ENCODE results near the gene THBD. TPM values are rescaled to one million over a fixed set of nuclear protein-coding genes. Genes with fewer than 3 reads are reported as not detected.
"Not testable (repeated sequence)": the region's sequence is repeated elsewhere in the genome, so short reads cannot be mapped to it uniquely, and the experiment has no call there.

The THBD gene
- polyA plus RNA-seq, 1 donor, result 4.8 TPM

DNA sequence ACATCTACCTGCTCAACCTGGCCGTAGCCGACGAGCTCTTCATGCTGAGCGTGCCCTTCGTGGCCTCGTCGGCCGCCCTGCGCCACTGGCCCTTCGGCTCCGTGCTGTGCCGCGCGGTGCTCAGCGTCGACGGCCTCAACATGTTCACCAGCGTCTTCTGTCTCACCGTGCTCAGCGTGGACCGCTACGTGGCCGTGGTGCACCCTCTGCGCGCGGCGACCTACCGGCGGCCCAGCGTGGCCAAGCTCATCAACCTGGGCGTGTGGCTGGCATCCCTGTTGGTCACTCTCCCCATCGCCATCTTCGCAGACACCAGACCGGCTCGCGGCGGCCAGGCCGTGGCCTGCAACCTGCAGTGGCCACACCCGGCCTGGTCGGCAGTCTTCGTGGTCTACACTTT is 13.7 kb downstream of the THBD start:
- DNase-seq (ENCODE audit: low read depth), result no peak

DNA sequence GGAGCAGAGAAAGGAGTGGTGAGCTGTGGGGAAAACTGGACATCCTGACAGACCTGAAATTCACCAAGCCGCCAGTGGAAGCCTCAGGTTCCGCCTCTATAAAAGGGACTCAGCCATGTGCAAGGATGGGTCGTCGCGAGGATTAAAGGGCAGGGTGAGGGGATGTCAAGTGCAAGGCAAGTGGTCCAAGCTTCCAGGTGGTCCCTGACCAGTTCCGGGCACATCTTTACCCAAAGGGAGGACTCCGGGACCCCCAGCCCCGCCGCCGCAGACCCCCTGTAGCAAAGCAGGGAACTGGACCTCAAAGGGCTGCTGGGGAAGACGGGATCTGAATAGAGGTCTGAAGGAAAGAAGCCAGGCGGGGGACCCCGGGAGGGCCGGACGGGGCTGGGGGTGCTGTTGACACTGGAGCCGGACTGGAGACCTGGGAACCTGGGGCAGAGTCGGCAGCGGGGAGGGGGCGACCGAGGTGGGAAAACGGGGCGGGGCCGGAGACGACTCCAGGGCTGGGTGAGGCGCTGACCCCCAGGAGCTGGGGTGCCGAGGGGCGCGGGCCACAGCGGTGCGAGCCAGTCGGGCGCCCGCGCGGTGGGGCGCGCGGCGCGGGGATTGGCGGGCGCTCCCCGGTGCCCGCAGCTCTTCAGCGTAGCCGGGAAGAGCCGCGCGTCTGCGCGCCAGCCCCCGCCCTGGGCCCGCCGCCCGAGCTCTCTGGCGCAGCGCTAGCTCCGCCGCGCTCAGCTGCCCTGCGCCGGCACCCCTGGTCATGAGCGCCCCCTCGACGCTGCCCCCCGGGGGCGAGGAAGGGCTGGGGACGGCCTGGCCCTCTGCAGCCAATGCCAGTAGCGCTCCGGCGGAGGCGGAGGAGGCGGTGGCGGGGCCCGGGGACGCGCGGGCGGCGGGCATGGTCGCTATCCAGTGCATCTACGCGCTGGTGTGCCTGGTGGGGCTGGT is 14.5 kb downstream of the THBD start, which contains the start of gene SSTR4:
TSS of gene SSTR4 (plus strand) at position 592 of the 951 bp plus-strand sequence. CDS start at position 764, 172 bp downstream.
- no peak for DNase-seq (ENCODE audit: low read depth)

DNA sequence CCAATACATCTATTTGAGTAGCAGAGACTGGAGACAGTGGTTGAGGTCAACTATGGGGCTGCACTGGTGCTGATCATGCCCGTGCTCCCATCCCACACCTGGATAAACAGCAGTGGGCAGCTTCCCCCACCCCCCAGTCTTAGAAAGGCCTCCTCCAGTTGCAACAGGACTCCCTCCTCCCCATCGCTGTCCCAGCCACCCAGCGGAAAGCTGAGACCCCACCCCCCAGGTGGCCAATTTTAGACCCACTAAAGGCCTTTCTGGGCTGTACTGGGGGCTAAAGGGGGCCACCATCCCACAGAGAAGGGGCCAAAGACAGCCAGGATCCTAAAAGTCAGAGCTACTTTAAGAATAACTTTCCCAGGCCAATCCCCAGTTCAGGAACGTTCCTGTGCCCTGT is 15.6 kb downstream of the THBD start:
- DNase-seq (ENCODE audit: low read depth), result no peak

DNA sequence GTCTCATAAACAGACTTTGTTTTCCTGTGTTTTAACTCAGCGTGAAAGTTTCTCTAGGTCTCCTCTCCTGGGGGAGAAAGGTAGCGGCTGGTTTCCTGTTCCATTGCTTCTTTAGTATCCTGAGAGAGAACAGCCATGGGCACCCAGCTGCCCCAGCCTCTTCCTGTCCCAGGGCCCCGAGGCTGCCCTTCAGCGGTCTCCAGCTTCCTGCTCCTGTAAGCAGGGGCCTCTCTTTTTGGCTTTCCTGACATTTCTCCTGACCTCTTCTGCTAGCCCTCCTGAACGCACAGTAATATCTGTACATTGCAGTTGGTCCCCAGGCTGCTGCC is 16.8 kb downstream of the THBD start:
- no peak for DNase-seq (ENCODE audit: low read depth)

DNA sequence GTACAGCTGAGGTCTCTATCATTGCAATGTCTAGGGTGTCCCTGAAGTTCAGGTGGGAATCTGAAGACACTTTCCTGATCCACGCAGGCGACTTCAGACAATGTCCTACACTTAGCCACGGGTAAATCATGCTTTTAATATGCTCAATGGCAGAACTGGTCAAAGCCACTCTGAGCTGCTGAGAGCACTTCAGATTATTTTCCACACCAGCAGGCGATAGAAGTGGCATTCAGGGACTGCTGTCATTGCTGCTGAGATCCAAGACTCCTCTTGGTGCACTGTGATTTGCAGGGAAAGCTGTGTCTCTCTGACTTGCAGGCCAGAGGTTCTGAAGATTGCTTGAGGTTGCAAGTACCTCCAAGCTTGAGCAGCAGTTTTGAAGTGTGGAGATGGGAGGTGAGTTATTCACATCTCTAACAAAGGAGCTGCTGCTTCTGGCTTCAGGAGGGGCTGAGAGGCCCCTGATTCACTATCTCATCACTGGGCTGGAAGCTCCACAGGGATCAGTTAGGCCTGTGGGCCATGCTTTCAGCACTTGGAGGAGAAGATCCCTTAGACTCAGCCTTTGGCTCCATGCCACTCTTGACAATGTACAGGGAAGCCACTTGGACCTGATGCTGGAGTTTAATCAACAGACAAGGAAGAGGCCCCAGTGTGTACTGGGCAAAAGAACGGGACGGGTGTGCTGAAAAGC is 17.3 kb downstream of the THBD start:
- no peak for DNase-seq (ENCODE audit: low read depth)

DNA sequence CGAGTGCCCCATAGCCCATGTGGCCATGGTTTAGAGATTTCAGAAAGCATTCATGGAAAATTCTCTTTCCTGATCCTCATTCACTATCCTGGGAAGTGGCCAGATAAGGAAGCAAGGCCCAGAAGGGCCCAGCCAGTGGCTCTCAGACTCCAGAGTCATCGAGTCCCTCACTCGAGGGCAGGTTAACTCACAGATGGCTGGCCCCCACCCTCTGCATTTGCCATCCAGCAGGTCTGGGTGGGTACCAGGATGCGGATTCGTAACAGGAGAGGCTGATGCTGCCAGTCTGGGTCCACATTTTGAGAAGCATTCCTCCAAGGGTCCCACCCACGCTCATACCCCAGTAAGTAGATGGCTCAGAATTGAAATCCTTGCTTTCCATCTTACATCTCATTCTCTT is 18.1 kb downstream of the THBD start:
- DNase-seq (ENCODE audit: low read depth), result no peak

DNA sequence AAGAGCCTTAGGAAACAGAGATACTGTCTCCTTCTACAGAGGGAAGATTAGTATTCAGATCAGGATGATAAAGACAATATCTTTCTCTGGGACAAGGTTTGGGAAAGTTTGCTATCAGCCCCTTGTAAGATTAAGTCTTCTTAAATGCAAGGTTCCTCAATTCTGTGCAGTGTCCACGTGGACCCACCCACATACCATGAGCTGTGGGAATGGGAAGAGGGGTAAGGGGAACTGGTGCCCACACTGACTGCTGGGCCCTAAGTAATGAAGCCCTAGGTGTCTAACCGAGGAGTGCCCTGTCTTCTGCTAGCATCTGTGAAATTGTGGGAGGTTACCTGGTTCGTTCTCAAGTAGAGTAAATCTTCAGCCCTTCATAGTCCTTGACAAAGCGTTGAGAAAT is 20.1 kb downstream of the THBD start:
- DNase-seq (ENCODE audit: low read depth), result no peak

DNA sequence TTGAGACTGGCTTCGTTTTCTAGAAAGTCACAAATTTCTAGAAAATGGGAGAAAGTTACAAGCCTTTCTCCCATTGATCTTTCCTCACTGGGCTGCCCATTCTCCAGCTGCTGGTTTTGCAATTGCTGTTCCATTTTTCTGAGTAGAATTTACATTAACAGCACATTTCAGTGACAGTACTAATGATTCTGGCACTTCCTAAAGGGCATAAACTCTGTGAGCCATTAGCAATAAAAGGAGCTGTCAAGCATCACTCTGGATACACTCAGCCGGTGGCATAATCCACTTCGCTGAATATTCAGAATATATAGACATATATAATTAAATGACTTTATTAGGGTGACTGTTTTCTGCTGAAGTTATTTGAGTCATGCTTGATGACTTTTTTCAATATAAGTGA is 21.1 kb downstream of the THBD start:
- DNase-seq (ENCODE audit: low read depth), result no peak

DNA sequence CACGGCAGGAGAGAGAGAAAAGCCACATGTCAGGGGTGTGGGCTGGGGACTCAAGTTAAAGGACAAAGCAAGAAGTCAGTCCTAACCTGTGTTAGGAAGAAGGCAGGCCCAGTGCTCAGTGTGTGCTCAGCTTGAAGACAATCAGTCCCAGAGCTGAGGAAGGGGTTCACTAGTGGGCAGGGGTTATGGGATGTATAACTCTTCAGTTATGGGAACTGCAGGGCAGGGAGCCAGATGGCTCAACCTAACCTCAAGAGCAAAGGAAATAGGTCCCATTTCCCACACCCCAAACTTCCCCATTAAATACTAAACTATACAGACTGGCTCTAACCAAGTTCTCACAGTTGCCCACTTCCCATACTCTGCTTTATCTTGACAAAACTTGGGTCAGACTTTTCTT is 21.8 kb downstream of the THBD start:
- DNase-seq (ENCODE audit: low read depth), result no peak

DNA sequence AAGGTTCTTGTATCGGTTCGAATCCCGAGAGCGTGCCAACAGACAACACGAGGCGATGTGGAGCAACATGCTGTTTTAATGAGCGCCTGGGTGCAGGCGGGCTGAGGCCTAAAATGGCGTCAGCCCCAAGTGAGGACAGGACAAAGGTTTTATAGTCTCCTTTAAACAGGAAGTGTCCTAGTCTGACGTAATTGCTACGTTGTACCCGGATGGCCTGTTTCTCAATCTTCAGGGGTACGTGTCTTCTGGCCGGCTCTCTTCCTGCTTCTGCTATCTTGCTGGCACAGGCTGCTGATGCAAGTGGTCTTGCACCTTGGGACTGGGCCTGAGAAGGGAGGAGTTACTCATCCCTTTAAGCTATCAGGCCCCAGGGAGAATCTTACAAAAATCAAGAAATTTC is 24.0 kb downstream of the THBD start:
- DNase-seq (ENCODE audit: low read depth), result not testable (repeated sequence)

DNA sequence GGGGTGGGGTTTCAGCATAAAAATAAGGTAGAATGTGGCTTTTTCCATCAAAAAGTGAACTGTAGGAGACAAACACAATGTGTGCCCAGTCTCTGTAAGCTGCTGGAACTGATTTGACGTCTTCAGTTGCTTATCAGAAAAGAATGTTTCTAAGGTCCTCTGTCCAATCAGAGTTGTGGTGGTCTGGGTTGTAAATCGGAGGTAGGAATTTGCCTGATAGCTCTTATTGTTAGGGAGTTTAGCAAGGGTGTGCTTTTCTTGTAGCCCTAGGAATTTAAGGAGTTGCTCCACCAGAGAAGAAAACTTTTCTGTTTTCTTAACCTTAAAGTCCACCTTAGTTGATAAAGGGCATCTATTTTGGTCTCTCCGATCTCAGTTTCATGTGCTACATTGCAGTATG is 24.8 kb downstream of the THBD start:
- DNase-seq (ENCODE audit: low read depth), result no peak

DNA sequence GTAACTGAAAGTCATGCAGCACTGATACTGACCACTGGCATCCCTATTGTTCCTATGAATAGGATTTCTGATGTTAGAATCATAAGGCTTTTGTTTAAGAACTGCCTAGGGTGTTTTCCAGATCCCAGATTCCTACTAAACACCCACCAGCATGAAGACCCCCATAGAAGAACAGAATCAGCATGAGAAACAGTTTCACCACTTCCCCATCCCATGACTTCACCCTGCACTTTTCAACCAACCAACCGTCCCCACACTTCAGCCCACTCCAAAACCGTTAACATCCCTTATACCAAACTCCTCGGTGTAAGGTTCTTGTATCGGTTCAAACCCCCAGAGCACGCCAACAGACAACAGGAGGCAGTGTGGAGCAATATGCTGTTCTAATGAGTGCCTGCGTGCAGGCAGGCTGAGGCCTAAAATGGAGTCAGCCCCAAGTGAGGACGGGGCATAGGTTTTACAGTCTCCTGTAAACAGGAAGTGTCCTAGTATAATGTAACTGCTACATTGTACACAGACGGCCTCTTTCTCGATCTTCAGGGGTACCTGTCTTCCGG is 25.8 kb downstream of the THBD start:
- DNase-seq (ENCODE audit: low read depth), result no peak

DNA sequence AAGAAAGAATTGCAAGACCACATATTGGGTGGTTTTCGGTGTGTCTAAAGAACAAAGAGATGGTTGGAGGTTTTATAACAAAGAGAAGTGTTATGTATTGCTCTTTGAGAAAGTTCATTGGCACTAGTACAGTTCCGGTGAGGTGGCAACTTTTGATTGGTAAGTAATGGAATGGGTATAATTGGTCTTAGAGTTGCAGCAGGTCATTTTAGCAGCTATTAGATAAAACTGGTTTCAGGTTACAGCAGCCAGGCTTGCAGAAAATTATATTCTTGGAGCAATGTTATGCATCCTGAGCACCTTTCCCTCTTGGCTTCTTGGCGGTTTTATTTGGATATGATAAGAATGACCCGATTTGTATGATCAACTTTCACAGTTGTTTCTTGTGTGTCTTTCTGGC is 26.6 kb downstream of the THBD start:
- no peak for DNase-seq (ENCODE audit: low read depth)

DNA sequence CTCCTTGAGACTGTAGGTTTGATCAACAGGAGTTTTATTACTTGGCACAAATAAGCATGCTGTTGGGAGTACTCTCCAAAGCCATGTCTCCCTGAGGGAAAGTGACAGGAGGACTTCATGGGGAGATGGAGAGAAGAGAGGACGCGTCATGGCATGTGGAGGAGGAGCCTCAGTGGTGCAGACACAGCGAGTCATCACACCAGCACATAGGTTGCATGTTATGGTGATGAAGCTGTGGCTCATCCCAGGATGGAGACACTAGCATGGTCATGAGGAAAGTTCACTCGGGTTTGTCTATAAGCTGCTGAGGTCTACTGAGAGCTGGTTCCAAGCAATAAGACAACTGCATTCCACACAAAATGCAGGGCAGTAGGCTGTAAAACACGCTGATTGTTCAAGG is 27.5 kb downstream of the THBD start:
- DNase-seq (ENCODE audit: low read depth), result no peak

DNA sequence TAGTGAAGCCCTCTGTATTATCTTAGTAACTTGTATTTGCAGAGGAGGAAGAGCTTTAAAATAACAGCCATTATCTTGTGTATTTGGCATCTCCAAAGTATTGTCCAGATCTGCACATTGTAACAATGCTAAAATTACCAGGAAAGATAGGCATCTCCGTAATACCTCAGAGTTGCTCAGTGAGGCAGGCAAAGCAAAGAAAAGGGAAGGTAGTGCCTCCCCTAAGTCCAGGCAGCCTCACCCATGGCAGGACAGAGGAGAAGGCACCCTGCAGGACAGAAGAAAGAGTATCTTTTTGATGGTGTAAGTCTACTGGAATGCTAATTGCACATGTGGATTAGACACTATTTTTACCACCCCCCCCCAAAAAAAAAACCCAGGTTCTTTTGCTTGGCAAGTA is 27.9 kb downstream of the THBD start:
- DNase-seq (ENCODE audit: low read depth), result no peak

DNA sequence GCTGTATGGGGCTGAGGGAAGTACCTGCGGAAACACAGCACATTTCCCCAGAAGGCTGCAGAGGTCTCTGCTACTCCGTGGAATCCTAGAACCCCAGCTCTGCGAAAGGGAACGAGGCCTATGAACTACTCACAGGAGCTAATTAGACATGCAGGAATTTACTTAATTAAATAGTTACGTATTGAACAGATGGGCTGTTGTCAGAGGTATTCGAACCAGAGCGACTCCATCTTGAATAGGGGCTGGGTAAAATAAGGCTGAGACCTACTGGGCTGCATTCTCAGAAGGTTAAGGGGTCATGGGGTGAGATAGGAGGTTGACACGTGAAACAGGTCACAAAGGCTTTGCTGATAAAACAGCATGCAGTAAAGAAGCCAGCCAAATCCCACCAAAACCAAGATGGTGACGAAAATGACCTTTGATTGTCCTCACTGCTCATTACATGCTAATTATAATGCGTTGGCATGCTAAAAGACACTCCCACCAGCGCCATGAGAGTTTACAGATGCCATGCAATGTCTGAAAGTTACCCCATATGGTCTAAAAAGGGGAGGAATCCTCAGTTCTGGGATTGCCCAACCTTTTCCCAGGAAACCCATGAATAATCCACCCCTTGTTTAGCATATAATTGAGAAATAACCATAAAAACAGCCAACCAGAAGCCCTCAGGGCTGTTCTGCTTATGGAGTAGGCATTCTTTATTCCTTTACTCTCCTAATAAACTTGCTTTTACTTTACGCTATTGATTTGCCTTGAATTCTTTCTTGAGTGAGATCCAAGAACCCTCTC is 29.0 kb downstream of the THBD start:
- no peak for DNase-seq (ENCODE audit: low read depth)

DNA sequence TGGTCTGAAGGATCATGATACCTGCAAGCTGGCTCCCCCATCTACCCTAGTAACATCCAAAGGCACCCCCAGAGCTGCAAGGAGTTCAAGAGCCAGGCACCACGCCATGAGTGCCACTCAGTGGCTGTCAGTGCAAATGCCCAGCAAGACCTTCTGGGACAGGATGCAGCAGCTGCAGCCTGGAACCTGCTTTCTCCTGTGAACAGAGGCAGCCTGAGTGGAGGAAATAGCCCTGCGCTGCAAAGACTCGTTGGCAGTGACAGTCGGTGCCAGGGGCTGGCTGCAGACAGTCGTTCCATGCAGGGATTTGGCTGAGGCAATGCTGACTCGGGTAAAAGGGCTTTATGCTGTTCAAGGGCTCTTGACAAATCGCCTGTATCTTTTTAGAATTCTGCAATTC is 30.1 kb downstream of the THBD start:
- no peak for DNase-seq (ENCODE audit: low read depth)

DNA sequence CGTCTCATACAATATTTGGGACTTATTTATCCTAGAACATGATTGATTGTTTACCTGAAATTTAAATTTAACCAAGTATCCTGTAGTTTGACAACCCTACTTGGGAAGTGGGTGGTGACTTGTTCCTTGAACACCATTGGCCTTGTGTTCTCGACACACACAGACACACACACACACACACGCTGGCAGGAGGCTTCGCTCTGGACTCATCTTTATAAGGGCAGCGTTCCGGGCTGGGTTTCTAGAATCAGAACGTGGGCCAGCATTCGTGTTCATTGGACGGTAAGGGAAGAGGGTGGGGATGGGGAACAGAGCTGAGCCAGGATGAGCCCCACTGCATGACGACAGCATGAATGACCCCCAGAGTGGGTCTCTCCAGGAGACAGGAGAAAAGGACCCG is 30.5 kb downstream of the THBD start:
- no peak for DNase-seq (ENCODE audit: low read depth)

DNA sequence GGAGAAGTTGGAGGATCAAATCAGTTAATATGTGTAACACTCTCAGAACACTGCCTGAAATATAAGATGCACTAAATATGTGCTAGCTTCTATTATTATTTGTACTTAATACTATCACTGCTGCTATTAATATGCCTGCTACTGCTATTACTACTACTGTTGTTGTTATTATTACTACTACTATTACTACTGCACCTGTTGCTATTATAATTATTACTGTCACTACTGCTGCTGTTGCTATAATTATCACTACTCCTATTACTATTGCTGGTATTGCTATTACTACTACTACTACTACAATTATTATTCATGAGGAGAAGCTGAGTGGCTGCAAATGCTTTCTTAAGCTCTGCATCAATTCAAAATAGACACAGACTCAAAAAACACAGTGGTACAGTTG is 31.0 kb downstream of the THBD start:
- DNase-seq (ENCODE audit: low read depth), result no peak

DNA sequence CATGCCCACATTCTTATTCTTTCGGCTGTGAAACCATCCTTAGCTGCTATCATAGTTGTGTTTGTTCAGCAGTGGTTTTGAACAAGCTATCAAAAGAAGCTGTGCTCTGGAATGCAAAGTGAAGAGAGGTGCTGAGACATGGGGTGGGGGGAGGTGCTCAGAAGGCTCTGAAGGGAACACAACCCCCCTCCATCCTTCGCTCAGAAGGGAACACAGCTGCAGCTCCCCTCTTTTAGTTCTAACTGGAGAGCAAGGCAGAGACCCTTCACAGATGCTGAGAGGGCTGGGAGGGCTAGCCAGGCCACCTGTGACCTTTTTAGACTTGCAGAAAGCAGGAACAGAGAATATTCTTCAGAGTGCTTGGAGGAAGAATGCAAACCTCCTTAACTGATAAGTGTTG is 32.0 kb downstream of the THBD start:
- no peak for DNase-seq (ENCODE audit: low read depth)

DNA sequence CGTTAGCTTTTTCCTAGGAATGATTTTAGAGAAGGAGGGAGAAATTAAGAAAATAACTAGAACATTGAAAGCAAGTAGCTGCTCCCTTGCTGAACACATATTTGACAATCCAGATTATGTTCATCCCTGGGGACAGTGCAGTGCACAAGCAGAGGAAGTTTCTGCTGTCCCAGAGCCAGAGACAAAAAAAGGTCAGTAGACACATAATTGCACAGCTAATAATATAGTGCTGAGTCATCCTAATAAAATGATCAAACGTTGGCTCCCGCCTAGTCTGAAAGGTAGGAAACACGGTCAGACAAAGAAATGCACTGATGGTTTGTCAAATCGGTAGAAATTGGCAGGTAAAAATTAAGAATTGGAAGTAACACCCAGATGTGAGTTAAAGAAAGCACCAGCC is 36.0 kb downstream of the THBD start:
- no peak for DNase-seq (ENCODE audit: low read depth)
